ENCODE measurements around the gene AURKA. TPM values are rescaled to one million over a fixed set of nuclear protein-coding genes. Genes with fewer than 3 reads are reported as not detected.

The AURKA gene
- total and polyA plus RNA-seq, 4 donors, result 0.88 to 41.6 (median 2.7) TPM

GRCh38 chr20:56347628-56348304 lies 44.2 kb downstream of the AURKA start:
- TF ChIP-seq SP1 (IDR thresholded peaks at IDR 0.05) (no peak), FOXA2 (IDR thresholded peaks at IDR 0.05) (no peak), REST (IDR thresholded peaks at IDR 0.05) (no peak), FOXA1 (IDR thresholded peaks at IDR 0.05) (no peak), RXRA (IDR thresholded peaks at IDR 0.05) (no peak), HNF4A (conservative IDR thresholded peaks at IDR 0.05) (no peak), GABPA (IDR thresholded peaks at IDR 0.05 in 1 of 2, conservative IDR thresholded peaks at IDR 0.05 in 1 of 2) (no peak), JUND (IDR thresholded peaks at IDR 0.05) (no peak), YY1 (IDR thresholded peaks at IDR 0.05) (no peak), TAF1 (conservative IDR thresholded peaks at IDR 0.05) (no peak), ZBTB33 (IDR thresholded peaks at IDR 0.05) (no peak), NR2F2 (IDR thresholded peaks at IDR 0.05) (no peak), RAD21 (IDR thresholded peaks at IDR 0.05) (no peak), CTCF (IDR thresholded peaks at IDR 0.05; ENCODE audit: low read depth, low read length, missing input control) (no peak), EGR1 (IDR thresholded peaks at IDR 0.05; ENCODE audit: low read depth in 2 of 2) (no peak), ATF3 (IDR thresholded peaks at IDR 0.05) (no peak), MAX (IDR thresholded peaks at IDR 0.05) (no peak)
- WGBS, result 73% methylated on average over 13 of the region's 13 CpGs
- DNase-seq (ENCODE audit: low spot score), result no peak
- Histone ChIP-seq H3K9me3 (ENCODE audit: control insufficient read depth in 4 of 4, low read length in 3 of 4) (no peaks in the 10 kb centered on the region), H3K4me3 (ENCODE audit: low read depth in 1 of 3, low read length in 3 of 3) (no peak overlapping the region), H3K9ac (ENCODE audit: low read depth in 1 of 2, low read length in 2 of 2) (no peak overlapping the region), H3K4me1 (ENCODE audit: control insufficient read depth in 4 of 4, insufficient read depth in 4 of 4, low read length in 3 of 4) (peaks cover 2 to 18% (median 13%) of the 10 kb centered on the region in 4 donors), H3K27ac (ENCODE audit: low read depth in 1 of 2, low read length in 2 of 2) (peak overlapping the region in 1 of 2 donors; percentile 33), H3K36me3 (ENCODE audit: control insufficient read depth in 4 of 4, insufficient read depth in 3 of 4, low read depth in 1 of 4, low read length in 3 of 4) (no peaks in the 10 kb centered on the region), H3K27me3 (ENCODE audit: control insufficient read depth in 4 of 4, insufficient read depth in 4 of 4, low read length in 3 of 4) (peaks cover 0 to 4% (median 2%) of the 10 kb centered on the region in 4 donors)

Data from liver (tissue), 9 donors.